ENCODE data around the gene IL32.

DNA sequence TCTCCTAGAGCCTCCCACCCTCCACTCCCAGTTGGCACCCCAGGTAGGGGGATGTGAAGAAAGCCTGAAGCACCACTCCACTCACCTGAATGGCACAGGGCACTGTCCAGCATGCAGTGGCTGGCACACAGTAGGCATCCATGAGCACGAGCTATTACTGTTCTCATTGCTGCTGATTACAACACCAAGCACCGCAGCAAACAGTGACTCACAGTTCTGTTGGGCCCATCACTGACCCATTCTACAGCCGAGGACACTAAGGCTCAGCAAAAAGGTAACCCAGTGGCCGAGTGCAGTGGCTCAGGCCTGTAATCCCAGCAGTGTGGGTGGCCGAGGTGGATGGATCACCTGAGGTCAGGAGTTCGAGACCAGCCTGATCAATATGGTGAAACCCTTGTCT is 30.9 kb downstream of the IL32 start:
- TF ChIP-seq, protein P1, sequence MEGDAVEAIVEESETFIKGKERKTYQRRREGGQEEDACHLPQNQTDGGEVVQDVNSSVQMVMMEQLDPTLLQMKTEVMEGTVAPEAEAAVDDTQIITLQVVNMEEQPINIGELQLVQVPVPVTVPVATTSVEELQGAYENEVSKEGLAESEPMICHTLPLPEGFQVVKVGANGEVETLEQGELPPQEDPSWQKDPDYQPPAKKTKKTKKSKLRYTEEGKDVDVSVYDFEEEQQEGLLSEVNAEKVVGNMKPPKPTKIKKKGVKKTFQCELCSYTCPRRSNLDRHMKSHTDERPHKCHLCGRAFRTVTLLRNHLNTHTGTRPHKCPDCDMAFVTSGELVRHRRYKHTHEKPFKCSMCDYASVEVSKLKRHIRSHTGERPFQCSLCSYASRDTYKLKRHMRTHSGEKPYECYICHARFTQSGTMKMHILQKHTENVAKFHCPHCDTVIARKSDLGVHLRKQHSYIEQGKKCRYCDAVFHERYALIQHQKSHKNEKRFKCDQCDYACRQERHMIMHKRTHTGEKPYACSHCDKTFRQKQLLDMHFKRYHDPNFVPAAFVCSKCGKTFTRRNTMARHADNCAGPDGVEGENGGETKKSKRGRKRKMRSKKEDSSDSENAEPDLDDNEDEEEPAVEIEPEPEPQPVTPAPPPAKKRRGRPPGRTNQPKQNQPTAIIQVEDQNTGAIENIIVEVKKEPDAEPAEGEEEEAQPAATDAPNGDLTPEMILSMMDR (IDR thresholded peaks at IDR 0.05) = no peak
- no peak for TF ChIP-seq POLR2AphosphoS5 (IDR thresholded peaks at IDR 0.05)
- TF ChIP-seq POLR2A (IDR thresholded peaks at IDR 0.05) = no peak
